ENCODE results near the gene PROCA1. TPM values are rescaled to one million over a fixed set of nuclear protein-coding genes. Genes with fewer than 3 reads are reported as not detected.

PROCA1 gene
- total and polyA plus RNA-seq, 2 of the 13 experiments (the other 11 are each of a cell fraction or from before 2014, with no cell fraction given) = 0.73 to 1.5 TPM

DNA sequence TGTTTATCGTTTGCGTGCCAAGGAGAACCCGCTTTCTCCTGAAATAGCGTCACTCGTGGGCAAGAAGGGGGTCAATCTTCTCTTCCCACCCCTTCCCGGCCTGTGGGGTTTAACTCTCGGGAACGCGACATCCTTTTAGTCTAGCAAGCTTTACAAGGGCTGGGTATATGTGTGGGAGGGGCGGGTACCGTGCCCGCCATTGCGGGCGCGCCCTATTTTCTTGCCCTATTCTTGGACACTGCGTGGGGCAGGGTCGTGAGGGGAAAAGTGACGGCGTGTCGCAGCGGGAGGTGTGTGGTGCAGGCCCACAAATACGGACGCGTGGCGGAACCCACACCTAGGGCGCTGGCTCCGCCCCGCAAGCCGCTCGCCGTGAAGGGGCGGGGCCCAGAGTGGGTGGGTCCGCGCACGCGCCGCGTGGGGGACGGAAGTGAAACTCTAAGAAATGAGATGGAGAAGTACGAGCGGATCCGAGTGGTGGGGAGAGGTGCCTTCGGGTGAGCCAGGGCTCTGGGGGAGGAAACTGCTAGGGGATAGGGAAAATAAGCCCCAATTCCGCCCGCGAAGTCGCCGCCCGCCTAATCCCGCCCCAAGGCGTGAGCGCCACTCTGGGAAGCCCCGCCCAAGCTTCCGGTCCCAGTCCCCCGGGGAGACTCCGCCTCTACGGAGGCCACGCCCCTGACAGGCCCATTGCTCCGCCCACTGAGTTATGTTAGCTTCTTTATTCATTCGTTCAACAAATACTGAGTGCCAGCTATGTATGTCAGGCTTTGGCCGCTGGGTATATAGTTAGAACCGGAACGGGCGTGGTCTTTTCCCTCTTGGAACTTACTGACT is 16.9 kb upstream of the PROCA1 start, which contains the start of gene NEK8 (continued):
- TF ChIP-seq REST (IDR thresholded peaks at IDR 0.05; ENCODE audit: borderline replicate concordance in 1 of 2, low read depth in 1 of 2, low read length in 2 of 2) (no peak), MIER2 (CRISPR knock-in tag; IDR thresholded peaks at IDR 0.05) (no peak), TCF7L2 (IDR thresholded peaks at IDR 0.05; ENCODE audit: low read depth, low read length) (no peak), ZNF24 (IDR thresholded peaks at IDR 0.05) (no peak), SAP130 (CRISPR knock-in tag; IDR thresholded peaks at IDR 0.05; ENCODE audit: low read depth) (peak; percentile 56), KDM3A (CRISPR knock-in tag; IDR thresholded peaks at IDR 0.05; ENCODE audit: low read depth) (no peak; the same call in 1 of the 2 replicates), FOXJ3 (CRISPR knock-in tag; IDR thresholded peaks at IDR 0.05; ENCODE audit: borderline replicate concordance) (no peak), ZNF510 (CRISPR knock-in tag; IDR thresholded peaks at IDR 0.05; ENCODE audit: low read depth) (no peak; the same call in 1 of the 2 replicates), REXO4 (CRISPR knock-in tag; IDR thresholded peaks at IDR 0.05; ENCODE audit: borderline replicate concordance) (no peak), RFXANK (CRISPR knock-in tag; IDR thresholded peaks at IDR 0.05) (no peak), NR0B2 (CRISPR knock-in tag; IDR thresholded peaks at IDR 0.05) (peak; percentile 34; the same call in 1 of the 2 replicates)

Measured in HepG2 (cell line).